ENCODE data around the gene PPM1N.

DNA sequence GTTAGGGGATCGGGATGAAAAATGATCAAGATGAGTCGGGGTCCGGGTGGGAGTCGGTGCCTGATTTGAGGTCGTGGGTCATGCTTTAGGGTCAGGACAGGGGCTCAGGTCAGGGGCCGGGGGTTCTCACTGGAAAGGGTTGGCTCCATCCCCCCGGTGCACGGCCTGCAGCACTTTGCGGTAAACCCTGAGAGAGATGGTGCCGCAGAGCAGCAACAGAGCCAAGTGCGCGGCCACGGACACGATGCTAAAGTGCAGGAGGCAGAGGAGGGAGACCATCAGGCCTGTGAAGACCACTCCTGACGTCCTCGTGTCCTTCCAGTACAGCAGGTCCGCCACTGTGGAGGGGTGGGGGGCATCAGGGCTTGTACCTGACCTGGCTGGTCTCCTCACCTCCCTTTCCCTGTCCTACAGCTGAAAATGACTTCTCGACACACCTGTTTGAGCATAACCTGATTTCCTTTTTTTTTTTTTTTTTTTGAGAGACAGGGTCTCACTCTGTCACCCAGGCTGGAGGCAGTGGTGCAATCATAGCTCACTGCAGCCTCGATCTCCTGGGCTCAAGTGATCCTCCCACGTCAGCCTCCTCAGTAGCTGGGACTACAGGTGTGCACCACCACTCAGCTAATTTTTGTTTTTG lies 8.9 kb upstream of the PPM1N start:
- TF ChIP-seq POLR2A (IDR thresholded peaks at IDR 0.05; ENCODE audit: low read length) (no peak), GATA1 (IDR thresholded peaks at IDR 0.05; ENCODE audit: low read depth, low read length) (no peak)

All from erythroblast (primary cell).